A549 (cell line): ENCODE measurements around the gene CACNA1H. TPM values are rescaled to one million over a fixed set of nuclear protein-coding genes. Genes with fewer than 3 reads are reported as not detected.

Source experiments
- ATAC-seq, 2 experiments: fragments of 200-7000 bp in 1 of 2; fragments of >200 bp in 1 of 2; cut with Nextera tagmentation in 1 of 2; cut with Tn5 transposase in 1 of 2; 3 replicates each; pipeline versions ENCODE4 v1.8.0 to v1.9.1; 2018 to 2020; ENCODE audit warnings: mild to moderate bottlenecking in 1 of 2, moderate library complexity in 1 of 2
- CTCF ChIA-PET: fragments of 300-600 bp; sonication (Branson Sonifier 250); formaldehyde crosslinking; extraction: SDS; loops from one replicate; lab custom pipeline; 2021; ENCODE audit warnings: antibody characterized with exemption, inconsistent platforms; lab: Yijun Ruan, JAX
- POLR2A ChIA-PET: fragments of 350-600 bp; formaldehyde crosslinking; extraction: SDS; loops from one replicate; lab custom pipeline; 2021; ENCODE audit warnings: antibody characterized with exemption, inconsistent platforms; lab: Yijun Ruan, JAX
- DNase-seq, 2 experiments: peaks; one replicate each; pipeline versions ENCODE4 v3.0.0 to v3.0.0-alpha.2; 2011 to 2016; ENCODE audit warnings: low read depth in 1 of 2, low spot score in 1 of 2
- FAIRE-seq: peaks from 2 replicates; lab custom pipeline; 2011; peaks lifted over from hg19 to GRCh38; lab: Jason Lieb, UNC
- H3K27ac ChIP-seq, 2 experiments: fragments of >200 bp; sonication (Bioruptor Twin); formaldehyde crosslinking; 3 replicates each; pipeline ENCODE4 v1.5.1; 2016 to 2017
- H3K4me1 ChIP-seq: fragments of >200 bp; sonication (Bioruptor Twin); formaldehyde crosslinking; 3 replicates; pipeline ENCODE4 v1.6.1; 2016
- H3K4me2 ChIP-seq: fragments of >200 bp; sonication (Bioruptor Twin); formaldehyde crosslinking; 3 replicates; pipeline ENCODE4 v1.6.1; 2016
- H3K4me3 ChIP-seq: fragments of >200 bp; sonication (Bioruptor Twin); formaldehyde crosslinking; 3 replicates; pipeline ENCODE4 v1.5.1; 2016
- H3K9me3 ChIP-seq: fragments of >200 bp; sonication (Bioruptor Twin); formaldehyde crosslinking; 3 replicates; pipeline ENCODE4 v1.6.1; 2016
- CBX8 ChIP-seq: fragments of 200-600 bp; sonication (generic); IDR thresholded peaks from 2 replicates; pipeline ENCODE4 v1.6.1; 2016
- CHD4 ChIP-seq: fragments of 200-600 bp; sonication (generic); IDR thresholded peaks from 2 replicates; pipeline ENCODE4 v1.6.1; 2016; ENCODE audit warnings: antibody characterized with exemption, mild to moderate bottlenecking, borderline replicate concordance
- ESRRA ChIP-seq: fragments of 150-350 bp; IDR thresholded peaks from 2 replicates; pipeline ENCODE4 v1.6.1; 2014; ENCODE audit warnings: mild to moderate bottlenecking, low read length, borderline replicate concordance
- FOSB ChIP-seq: fragments of 250-450 bp; sonication (Bioruptor Pico); IDR thresholded peaks from 2 replicates; pipeline ENCODE4 v1.5.0; 2020; ENCODE audit warnings: mild to moderate bottlenecking, moderate library complexity
- HEYL ChIP-seq: fragments of 250-450 bp; sonication (Bioruptor Pico); IDR thresholded peaks from 2 replicates; pipeline ENCODE4 v1.8.0; 2021; ENCODE audit warnings: mild to moderate bottlenecking, moderate library complexity
- HOXB13 ChIP-seq: fragments of 250-450 bp; sonication (Bioruptor Pico); IDR thresholded peaks from 2 replicates; pipeline ENCODE4 v1.5.0; 2020; ENCODE audit warnings: low read depth, mild to moderate bottlenecking, moderate library complexity
- KDM1A ChIP-seq: fragments of 200-600 bp; sonication (generic); IDR thresholded peaks from 2 replicates; pipeline ENCODE4 v1.6.1; 2016; ENCODE audit warnings: low read depth, mild to moderate bottlenecking
- MAFK ChIP-seq: fragments of 450-650 bp; IDR thresholded peaks from 2 replicates; pipeline ENCODE4 v1.6.1; 2014; ENCODE audit not compliant: partially characterized antibody
- MAZ ChIP-seq: fragments of 150-350 bp; IDR thresholded peaks from 2 replicates; pipeline ENCODE4 v1.6.1; 2014; ENCODE audit warnings: antibody characterized with exemption, low read depth, low read length, borderline replicate concordance
- POLR2A ChIP-seq: IDR thresholded peaks from 2 replicates; pipeline ENCODE4 v1.6.1; 2012; ENCODE audit warnings: mild to moderate bottlenecking, low read length
- RAD21 ChIP-seq, 2 experiments: fragments of >200 bp in 1 of 2; sonication (Bioruptor Twin) in 1 of 2; formaldehyde crosslinking in 1 of 2; IDR thresholded peaks in 1 of 2; conservative IDR thresholded peaks in 1 of 2; 2 replicates in 1 of 2; 3 replicates in 1 of 2; pipeline ENCODE4 v1.6.1; 2012 to 2018; ENCODE audit warnings: inconsistent platforms in 1 of 2
- RCOR1 ChIP-seq: fragments of 150-350 bp; IDR thresholded peaks from 2 replicates; pipeline ENCODE4 v1.6.1; 2014; ENCODE audit warnings: antibody characterized with exemption, low read length, low read depth
- RNF2 ChIP-seq: fragments of 200-600 bp; sonication (generic); IDR thresholded peaks from 2 replicates; pipeline ENCODE4 v1.6.1; 2016; ENCODE audit warnings: low read depth, mild to moderate bottlenecking, antibody characterized with exemption, moderate library complexity, borderline replicate concordance
- SMC3 ChIP-seq: fragments of >200 bp; sonication (Bioruptor Twin); formaldehyde crosslinking; IDR thresholded peaks from 3 replicates; pipeline ENCODE4 v1.6.1; 2018; ENCODE audit warnings: inconsistent platforms
- ZC3H11A ChIP-seq: fragments of 450-650 bp; IDR thresholded peaks from 2 replicates; pipeline ENCODE4 v1.6.1; 2014; ENCODE audit warnings: antibody characterized with exemption, mild to moderate bottlenecking
- ZNF302 ChIP-seq: fragments of 250-450 bp; sonication (Bioruptor Pico); IDR thresholded peaks from 2 replicates; pipeline ENCODE4 v1.9.0; 2021; ENCODE audit warnings: inconsistent platforms, mild to moderate bottlenecking, moderate library complexity
- WGBS: methylation state at CpG from one replicate; pipeline ENCODE4 v1.1.6; 2017; ENCODE audit errors: missing lambda C conversion rate; 5-methylcytosine and 5-hydroxymethylcytosine counted together
- polyA plus RNA-seq, 4 experiments: library from polyadenylated mRNA; depleted of rRNA in 3 of 4; stranded (reverse); fragments of >200 nt; fragmentation: RNase III in 1 of 4; extraction: RNeasy Plus Mini Kit Qiagen cat#74134 plus additional on column Dnase treatment in 1 of 4; gene quantifications; 2 replicates in 3 of 4; 3 replicates in 1 of 4; pipeline ENCODE4 v1.2.3, GENCODE V29; 2011 to 2017
- TF ChIP-seq, protein P1 (sequence below): fragments of 450-650 bp; IDR thresholded peaks from 2 replicates; pipeline ENCODE4 v1.6.1; 2014; ENCODE audit warnings: antibody characterized with exemption
- TF ChIP-seq, protein P2 (sequence below): IDR thresholded peaks from 2 replicates; pipeline ENCODE4 v1.6.1; 2012; ENCODE audit warnings: low read depth, borderline replicate concordance
- TF ChIP-seq, protein P3 (sequence below): fragments of 250-450 bp; sonication (Bioruptor Pico); IDR thresholded peaks from 2 replicates; pipeline ENCODE4 v1.5.0; 2020; ENCODE audit warnings: low read depth, mild to moderate bottlenecking, moderate library complexity
- TF ChIP-seq, protein P4 (sequence below): fragments of 250-450 bp; sonication (Bioruptor Pico); IDR thresholded peaks from 2 replicates; pipeline ENCODE4 v1.5.0; 2021; ENCODE audit warnings: mild to moderate bottlenecking, moderate library complexity, borderline replicate concordance
- TF ChIP-seq, protein P5 (sequence below): fragments of 200-600 bp; sonication (generic); IDR thresholded peaks from 2 replicates; pipeline ENCODE4 v1.6.1; 2016; ENCODE audit warnings: antibody characterized with exemption, mild to moderate bottlenecking, moderate library complexity
- TF ChIP-seq, protein P6 (sequence below): fragments of >200 bp; sonication (Bioruptor Twin); formaldehyde crosslinking; IDR thresholded peaks from 3 replicates; pipeline ENCODE4 v1.5.1; 2016

Gene CACNA1H
- polyA plus RNA-seq, 2 of the 4 experiments (the other 2 are of a cell fraction): 7.2 to 15.8 TPM

DNA sequence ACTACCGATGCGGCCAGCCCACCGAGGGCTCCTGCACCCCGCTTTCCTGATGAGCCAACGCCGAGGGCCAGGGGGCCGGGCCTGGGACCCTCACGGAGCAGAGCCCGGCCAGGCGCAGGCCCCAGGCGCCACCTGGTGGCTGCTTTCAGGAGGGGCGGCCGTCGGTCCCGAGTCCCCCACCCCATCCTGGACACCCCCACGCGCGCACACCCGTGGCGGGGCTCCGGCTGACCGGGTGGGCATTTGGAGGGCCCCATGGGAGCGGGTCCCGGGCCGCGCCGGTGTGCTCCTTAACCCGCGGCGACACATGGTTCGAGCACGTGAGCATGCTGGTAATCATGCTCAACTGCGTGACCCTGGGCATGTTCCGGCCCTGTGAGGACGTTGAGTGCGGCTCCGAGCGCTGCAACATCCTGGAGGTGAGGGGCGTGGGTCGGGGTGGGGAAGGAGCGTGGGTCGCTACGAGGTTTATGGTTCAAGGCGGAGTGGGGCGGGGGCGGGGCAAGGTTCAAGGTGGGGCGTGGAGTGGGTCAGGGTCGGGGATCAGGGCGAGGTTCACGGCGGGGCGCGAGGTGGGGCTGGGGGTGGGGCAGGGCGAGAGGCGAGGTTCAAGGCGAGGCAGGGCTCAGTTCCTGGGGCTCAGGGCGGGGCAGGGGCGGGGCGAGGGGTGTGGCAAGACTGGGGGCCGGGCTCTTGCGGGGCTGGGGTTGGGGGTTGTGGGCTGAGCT lies 41.9 kb downstream of the CACNA1H start:
- TF ChIP-seq MAZ (no peak), POLR2A (no peak), CHD4 (no peak), KDM1A (no peak), RAD21 (conservative IDR thresholded peaks at IDR 0.05 in 1 of 2, IDR thresholded peaks at IDR 0.05 in 1 of 2) (peak; percentile 83 to 95), ESRRA (no peak), MAFK (no peak), SMC3 (peak; percentile 99), FOSB (no peak), HOXB13 (CRISPR knock-in tag) (no peak), CBX8 (no peak), ZNF302 (CRISPR knock-in tag) (no peak), ZC3H11A (no peak), RCOR1 (no peak), RNF2 (no peak), HEYL (no peak)
- TF ChIP-seq, protein P1, sequence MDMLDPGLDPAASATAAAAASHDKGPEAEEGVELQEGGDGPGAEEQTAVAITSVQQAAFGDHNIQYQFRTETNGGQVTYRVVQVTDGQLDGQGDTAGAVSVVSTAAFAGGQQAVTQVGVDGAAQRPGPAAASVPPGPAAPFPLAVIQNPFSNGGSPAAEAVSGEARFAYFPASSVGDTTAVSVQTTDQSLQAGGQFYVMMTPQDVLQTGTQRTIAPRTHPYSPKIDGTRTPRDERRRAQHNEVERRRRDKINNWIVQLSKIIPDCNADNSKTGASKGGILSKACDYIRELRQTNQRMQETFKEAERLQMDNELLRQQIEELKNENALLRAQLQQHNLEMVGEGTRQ: no peak
- TF ChIP-seq, protein P2, sequence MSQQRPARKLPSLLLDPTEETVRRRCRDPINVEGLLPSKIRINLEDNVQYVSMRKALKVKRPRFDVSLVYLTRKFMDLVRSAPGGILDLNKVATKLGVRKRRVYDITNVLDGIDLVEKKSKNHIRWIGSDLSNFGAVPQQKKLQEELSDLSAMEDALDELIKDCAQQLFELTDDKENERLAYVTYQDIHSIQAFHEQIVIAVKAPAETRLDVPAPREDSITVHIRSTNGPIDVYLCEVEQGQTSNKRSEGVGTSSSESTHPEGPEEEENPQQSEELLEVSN: no peak
- TF ChIP-seq, protein P3, sequence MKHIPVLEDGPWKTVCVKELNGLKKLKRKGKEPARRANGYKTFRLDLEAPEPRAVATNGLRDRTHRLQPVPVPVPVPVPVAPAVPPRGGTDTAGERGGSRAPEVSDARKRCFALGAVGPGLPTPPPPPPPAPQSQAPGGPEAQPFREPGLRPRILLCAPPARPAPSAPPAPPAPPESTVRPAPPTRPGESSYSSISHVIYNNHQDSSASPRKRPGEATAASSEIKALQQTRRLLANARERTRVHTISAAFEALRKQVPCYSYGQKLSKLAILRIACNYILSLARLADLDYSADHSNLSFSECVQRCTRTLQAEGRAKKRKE (CRISPR knock-in tag): no peak
- TF ChIP-seq, protein P4, sequence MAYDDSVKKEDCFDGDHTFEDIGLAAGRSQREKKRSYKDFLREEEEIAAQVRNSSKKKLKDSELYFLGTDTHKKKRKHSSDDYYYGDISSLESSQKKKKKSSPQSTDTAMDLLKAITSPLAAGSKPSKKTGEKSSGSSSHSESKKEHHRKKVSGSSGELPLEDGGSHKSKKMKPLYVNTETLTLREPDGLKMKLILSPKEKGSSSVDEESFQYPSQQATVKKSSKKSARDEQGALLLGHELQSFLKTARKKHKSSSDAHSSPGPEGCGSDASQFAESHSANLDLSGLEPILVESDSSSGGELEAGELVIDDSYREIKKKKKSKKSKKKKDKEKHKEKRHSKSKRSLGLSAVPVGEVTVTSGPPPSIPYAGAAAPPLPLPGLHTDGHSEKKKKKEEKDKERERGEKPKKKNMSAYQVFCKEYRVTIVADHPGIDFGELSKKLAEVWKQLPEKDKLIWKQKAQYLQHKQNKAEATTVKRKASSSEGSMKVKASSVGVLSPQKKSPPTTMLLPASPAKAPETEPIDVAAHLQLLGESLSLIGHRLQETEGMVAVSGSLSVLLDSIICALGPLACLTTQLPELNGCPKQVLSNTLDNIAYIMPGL (CRISPR knock-in tag): no peak
- TF ChIP-seq, protein P5, sequence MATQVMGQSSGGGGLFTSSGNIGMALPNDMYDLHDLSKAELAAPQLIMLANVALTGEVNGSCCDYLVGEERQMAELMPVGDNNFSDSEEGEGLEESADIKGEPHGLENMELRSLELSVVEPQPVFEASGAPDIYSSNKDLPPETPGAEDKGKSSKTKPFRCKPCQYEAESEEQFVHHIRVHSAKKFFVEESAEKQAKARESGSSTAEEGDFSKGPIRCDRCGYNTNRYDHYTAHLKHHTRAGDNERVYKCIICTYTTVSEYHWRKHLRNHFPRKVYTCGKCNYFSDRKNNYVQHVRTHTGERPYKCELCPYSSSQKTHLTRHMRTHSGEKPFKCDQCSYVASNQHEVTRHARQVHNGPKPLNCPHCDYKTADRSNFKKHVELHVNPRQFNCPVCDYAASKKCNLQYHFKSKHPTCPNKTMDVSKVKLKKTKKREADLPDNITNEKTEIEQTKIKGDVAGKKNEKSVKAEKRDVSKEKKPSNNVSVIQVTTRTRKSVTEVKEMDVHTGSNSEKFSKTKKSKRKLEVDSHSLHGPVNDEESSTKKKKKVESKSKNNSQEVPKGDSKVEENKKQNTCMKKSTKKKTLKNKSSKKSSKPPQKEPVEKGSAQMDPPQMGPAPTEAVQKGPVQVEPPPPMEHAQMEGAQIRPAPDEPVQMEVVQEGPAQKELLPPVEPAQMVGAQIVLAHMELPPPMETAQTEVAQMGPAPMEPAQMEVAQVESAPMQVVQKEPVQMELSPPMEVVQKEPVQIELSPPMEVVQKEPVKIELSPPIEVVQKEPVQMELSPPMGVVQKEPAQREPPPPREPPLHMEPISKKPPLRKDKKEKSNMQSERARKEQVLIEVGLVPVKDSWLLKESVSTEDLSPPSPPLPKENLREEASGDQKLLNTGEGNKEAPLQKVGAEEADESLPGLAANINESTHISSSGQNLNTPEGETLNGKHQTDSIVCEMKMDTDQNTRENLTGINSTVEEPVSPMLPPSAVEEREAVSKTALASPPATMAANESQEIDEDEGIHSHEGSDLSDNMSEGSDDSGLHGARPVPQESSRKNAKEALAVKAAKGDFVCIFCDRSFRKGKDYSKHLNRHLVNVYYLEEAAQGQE: no peak
- TF ChIP-seq, protein P6, sequence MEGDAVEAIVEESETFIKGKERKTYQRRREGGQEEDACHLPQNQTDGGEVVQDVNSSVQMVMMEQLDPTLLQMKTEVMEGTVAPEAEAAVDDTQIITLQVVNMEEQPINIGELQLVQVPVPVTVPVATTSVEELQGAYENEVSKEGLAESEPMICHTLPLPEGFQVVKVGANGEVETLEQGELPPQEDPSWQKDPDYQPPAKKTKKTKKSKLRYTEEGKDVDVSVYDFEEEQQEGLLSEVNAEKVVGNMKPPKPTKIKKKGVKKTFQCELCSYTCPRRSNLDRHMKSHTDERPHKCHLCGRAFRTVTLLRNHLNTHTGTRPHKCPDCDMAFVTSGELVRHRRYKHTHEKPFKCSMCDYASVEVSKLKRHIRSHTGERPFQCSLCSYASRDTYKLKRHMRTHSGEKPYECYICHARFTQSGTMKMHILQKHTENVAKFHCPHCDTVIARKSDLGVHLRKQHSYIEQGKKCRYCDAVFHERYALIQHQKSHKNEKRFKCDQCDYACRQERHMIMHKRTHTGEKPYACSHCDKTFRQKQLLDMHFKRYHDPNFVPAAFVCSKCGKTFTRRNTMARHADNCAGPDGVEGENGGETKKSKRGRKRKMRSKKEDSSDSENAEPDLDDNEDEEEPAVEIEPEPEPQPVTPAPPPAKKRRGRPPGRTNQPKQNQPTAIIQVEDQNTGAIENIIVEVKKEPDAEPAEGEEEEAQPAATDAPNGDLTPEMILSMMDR: peak; percentile 89
- 58% methylated on average over 16 of the region's 61 CpGs for WGBS
- Histone ChIP-seq H3K4me2 (0 out of 3 replicates have a peak overlapping the region, but pooled peaks have one; percentile 30), H3K9me3 (no peaks in the 10 kb centered on the region), H3K4me1 (peaks cover 27% of the 10 kb centered on the region), H3K4me3 (no peak overlapping the region), H3K27ac (peak overlapping the region in 1 of 2 experiments; percentile 57; a peak in 3 of 6 replicates)
- DNase-seq (no peak), ATAC-seq (peak; percentile 21 to 65; a peak in 3 of 6 replicates), FAIRE-seq (no peak)
- CTCF ChIA-PET: interaction anchor here (0.7 to 5.8 kb wide), 34 partner anchors 7 to 434 kb away, joined by 3 to 53 read pairs (median 4); partner anchors contain the start of gene MSLN
- POLR2A ChIA-PET: no interaction called here
